Central memory CD4-positive, alpha-beta T cell (primary cell): Measurements from ENCODE around the gene SUMO4.
"Not testable (repeated sequence)": the region's sequence is repeated elsewhere in the genome, so short reads cannot be mapped to it uniquely, and the experiment has no call there.

Source experiments
- DNase-seq: peaks from one replicate; pipeline ENCODE4 v3.0.0; 2022

The SUMO4 gene

GRCh38 chr6:149433881-149434280, 33.8 kb downstream of the SUMO4 start:
- DNase-seq, result no peak

- no peak for DNase-seq
Measured at GRCh38 chr6:149435919-149436586, 36.0 kb downstream of the SUMO4 start.

- DNase-seq, result no peak
Measured at GRCh38 chr6:149436647-149437046, 36.6 kb downstream of the SUMO4 start.

GRCh38 chr6:149437212-149437611, 37.1 kb downstream of the SUMO4 start:
- DNase-seq, result no peak

GRCh38 chr6:149438855-149439254, 38.8 kb downstream of the SUMO4 start:
- no peak for DNase-seq

GRCh38 chr6:149439626-149440025, 39.6 kb downstream of the SUMO4 start:
- DNase-seq, result no peak

- no peak for DNase-seq
Measured at GRCh38 chr6:149440735-149441671, 40.9 kb downstream of the SUMO4 start.

GRCh38 chr6:149441740-149442139, 41.7 kb downstream of the SUMO4 start:
- no peak for DNase-seq

- DNase-seq, result no peak
Measured at GRCh38 chr6:149443411-149444181, 43.5 kb downstream of the SUMO4 start.

- DNase-seq, result not testable (repeated sequence)
Measured at GRCh38 chr6:149444360-149445094, 44.5 kb downstream of the SUMO4 start.

GRCh38 chr6:149445095-149445466, 45.0 kb downstream of the SUMO4 start:
- DNase-seq, result no peak

- no peak for DNase-seq
Measured at GRCh38 chr6:149445573-149445972, 45.5 kb downstream of the SUMO4 start.

- no peak for DNase-seq
Measured at GRCh38 chr6:149446791-149447376, 46.8 kb downstream of the SUMO4 start.

GRCh38 chr6:149448821-149449453, 48.9 kb downstream of the SUMO4 start:
- DNase-seq, result no peak

GRCh38 chr6:149449831-149450678, 50.0 kb downstream of the SUMO4 start:
- no peak for DNase-seq
